Activated CD4-positive, alpha-beta memory T cell treated with anti-CD3 and anti-CD28 coated beads, Interleukin-2, amount 10 ng/mL, durations not matched to agents 7 days and 5 days (primary cell): ENCODE results near the gene INSRR. TPM values are rescaled to one million over a fixed set of nuclear protein-coding genes. Genes with fewer than 3 reads are reported as not detected.
A peak's percentile ranks its signal among the peaks of the same experiment; 100 is the strongest.

Experiments
- CTCF ChIA-PET: fragments of 350-600 bp; sonication (Branson Sonifier 250); formaldehyde crosslinking; loops from one replicate; lab custom pipeline; 2021; ENCODE audit warnings: antibody characterized with exemption, inconsistent platforms; lab: Charles Lee
- POLR2A ChIA-PET: fragments of 350-600 bp; sonication (Branson Sonifier 250); formaldehyde crosslinking; loops from one replicate; lab custom pipeline; 2021; ENCODE audit warnings: antibody characterized with exemption; lab: Charles Lee
- DNase-seq: peaks from one replicate; pipeline ENCODE4 v3.0.0-alpha.2; 2020
- H3K27ac Mint-ChIP-seq: one replicate; pipeline ENCODE4 v1.8.0; 2021; ENCODE audit warnings: mild to moderate bottlenecking, mixed read lengths
- H3K27me3 Mint-ChIP-seq: one replicate; pipeline ENCODE4 v1.8.0; 2021; ENCODE audit warnings: mixed read lengths
- H3K36me3 Mint-ChIP-seq: one replicate; pipeline ENCODE4 v1.8.0; 2021; ENCODE audit warnings: low read depth, mixed read lengths
- H3K4me1 Mint-ChIP-seq: one replicate; pipeline ENCODE4 v1.8.0; 2021; ENCODE audit warnings: mixed read lengths
- H3K4me3 Mint-ChIP-seq: one replicate; pipeline ENCODE4 v1.8.0; 2021; ENCODE audit warnings: mild to moderate bottlenecking, mixed read lengths
- H3K9me3 Mint-ChIP-seq: one replicate; pipeline ENCODE4 v1.8.0; 2021; ENCODE audit warnings: mixed read lengths
- total RNA-seq, 2 experiments: library from RNA; stranded (reverse); gene quantifications; one replicate each; pipeline ENCODE4 v1.2.3, GENCODE V29; 2021

Gene INSRR
- total RNA-seq = under 1 TPM; 0.08 to 0.13 TPM

- ChIA-PET CTCF (interaction anchor here (0.8 to 8.3 kb wide), 23 partner anchors 10 to 175 kb away, joined by 3 to 238 read pairs (median 10); partner anchors contain the start of genes CRABP2, HDGF, ISG20L2 and METTL25B), POLR2A (interaction anchor here (0.9 to 4.9 kb wide), 13 partner anchors 11 to 132 kb away, joined by 3 to 52 read pairs (median 9); partner anchors contain the start of genes ISG20L2, METTL25B, MRPL24 and SH2D2A)
- H3K27ac Mint-ChIP-seq = no peak within 1 kb of the TSS
- H3K36me3 Mint-ChIP-seq = no peaks in the 10 kb centered on the region
- H3K4me3 Mint-ChIP-seq = peak within 1 kb of the TSS; percentile 74
- peaks cover 46% of the 10 kb centered on the region for H3K4me1 Mint-ChIP-seq
- no peaks in the 10 kb centered on the region for H3K9me3 Mint-ChIP-seq
- no peak for DNase-seq
- H3K27me3 Mint-ChIP-seq = peaks cover 74% of the 10 kb centered on the region
Observed at GRCh38 chr1:156858959-156859522, at the start of gene INSRR. Gene INSRR, minus strand, starts transcription at chr1:156859117. Its CDS starts 496 bp downstream, at chr1:156858621.

- Mint-ChIP-seq H3K36me3 (no peaks in the 10 kb centered on the region), H3K4me3 (no peak overlapping the region), H3K27ac (no peak overlapping the region), H3K27me3 (peaks cover 13% of the 10 kb centered on the region), H3K9me3 (no peaks in the 10 kb centered on the region), H3K4me1 (no peaks in the 10 kb centered on the region)
- ChIA-PET CTCF (no interaction called here), POLR2A (no interaction called here)
- no peak for DNase-seq
Observed at GRCh38 chr1:156908541-156908940, 49.6 kb upstream of the INSRR start.

- ChIA-PET POLR2A (no interaction called here), CTCF (no interaction called here)
- Mint-ChIP-seq H3K4me1 (no peaks in the 10 kb centered on the region), H3K36me3 (no peaks in the 10 kb centered on the region), H3K27ac (no peak overlapping the region), H3K9me3 (no peaks in the 10 kb centered on the region), H3K27me3 (peaks cover 12% of the 10 kb centered on the region), H3K4me3 (no peak overlapping the region)
- DNase-seq = no peak
Observed at GRCh38 chr1:156906206-156906906, 47.4 kb upstream of the INSRR start.

GRCh38 chr1:156905651-156906050, 46.7 kb upstream of the INSRR start:
- peaks cover 16% of the 10 kb centered on the region for H3K27me3 Mint-ChIP-seq
- H3K36me3 Mint-ChIP-seq = no peaks in the 10 kb centered on the region
- no peak overlapping the region for H3K4me3 Mint-ChIP-seq
- ChIA-PET CTCF (no interaction called here), POLR2A (no interaction called here)
- H3K4me1 Mint-ChIP-seq = no peaks in the 10 kb centered on the region
- DNase-seq = no peak
- H3K27ac Mint-ChIP-seq = no peak overlapping the region
- no peaks in the 10 kb centered on the region for H3K9me3 Mint-ChIP-seq

- POLR2A ChIA-PET = no interaction called here
- no peaks in the 10 kb centered on the region for H3K9me3 Mint-ChIP-seq
Observed at GRCh38 chr1:156905176-156905575, 46.3 kb upstream of the INSRR start.

GRCh38 chr1:156904187-156904959, 45.5 kb upstream of the INSRR start:
- ChIA-PET POLR2A (no interaction called here), CTCF (no interaction called here)
- Mint-ChIP-seq H3K27ac (no peak overlapping the region), H3K4me3 (no peak overlapping the region), H3K36me3 (no peaks in the 10 kb centered on the region), H3K4me1 (no peaks in the 10 kb centered on the region), H3K9me3 (no peaks in the 10 kb centered on the region), H3K27me3 (peaks cover 16% of the 10 kb centered on the region)
- DNase-seq = no peak

More at GRCh38 chr1:156905176-156905575, 46.3 kb upstream of the INSRR start:
- no peaks in the 10 kb centered on the region for H3K4me1 Mint-ChIP-seq
- CTCF ChIA-PET = no interaction called here
- no peaks in the 10 kb centered on the region for H3K36me3 Mint-ChIP-seq
- no peak for DNase-seq
- H3K27ac Mint-ChIP-seq = no peak overlapping the region
- H3K4me3 Mint-ChIP-seq = no peak overlapping the region
- H3K27me3 Mint-ChIP-seq = peaks cover 16% of the 10 kb centered on the region

- Mint-ChIP-seq H3K27ac (no peak overlapping the region), H3K4me3 (no peak overlapping the region), H3K27me3 (peaks cover 22% of the 10 kb centered on the region), H3K36me3 (no peaks in the 10 kb centered on the region), H3K4me1 (peaks cover 2% of the 10 kb centered on the region), H3K9me3 (no peaks in the 10 kb centered on the region)
- POLR2A ChIA-PET = no interaction called here
- CTCF ChIA-PET = no interaction called here
- DNase-seq = no peak
Observed at GRCh38 chr1:156903328-156904091, 44.6 kb upstream of the INSRR start.

GRCh38 chr1:156901966-156902915, 43.3 kb upstream of the INSRR start:
- H3K4me1 Mint-ChIP-seq = peaks cover 13% of the 10 kb centered on the region
- H3K36me3 Mint-ChIP-seq = no peaks in the 10 kb centered on the region
- peaks cover 31% of the 10 kb centered on the region for H3K27me3 Mint-ChIP-seq
- H3K4me3 Mint-ChIP-seq = no peak overlapping the region
- no peak overlapping the region for H3K27ac Mint-ChIP-seq
- ChIA-PET POLR2A (interaction anchor here (1.2 kb wide), 1 partner anchor 25 kb away, joined by 4 read pairs; no protein-coding TSS in a partner anchor), CTCF (interaction anchor here (1.1 kb wide), 1 partner anchor 60 kb away, joined by 3 read pairs; no protein-coding TSS in a partner anchor)
- no peak for DNase-seq
- H3K9me3 Mint-ChIP-seq = no peaks in the 10 kb centered on the region

GRCh38 chr1:156901590-156901900, 42.6 kb upstream of the INSRR start:
- no peak for DNase-seq
- CTCF ChIA-PET = interaction anchor here (0.9 to 1.1 kb wide), 2 partner anchors 10 to 60 kb away, joined by 3 read pairs; no protein-coding TSS in a partner anchor
- Mint-ChIP-seq H3K27ac (no peak overlapping the region), H3K36me3 (no peaks in the 10 kb centered on the region), H3K4me3 (no peak overlapping the region), H3K4me1 (peaks cover 13% of the 10 kb centered on the region), H3K9me3 (no peaks in the 10 kb centered on the region), H3K27me3 (peaks cover 31% of the 10 kb centered on the region)
- POLR2A ChIA-PET = interaction anchor here (1.2 kb wide), 1 partner anchor 26 kb away, joined by 4 read pairs; no protein-coding TSS in a partner anchor

GRCh38 chr1:156900896-156901589, 42.1 kb upstream of the INSRR start:
- ChIA-PET CTCF (interaction anchor here (0.9 to 1.2 kb wide), 3 partner anchors 10 to 61 kb away, joined by 3 to 4 read pairs (median 3); no protein-coding TSS in a partner anchor), POLR2A (interaction anchor here (1.2 kb wide), 1 partner anchor 27 kb away, joined by 4 read pairs; no protein-coding TSS in a partner anchor)
- Mint-ChIP-seq H3K4me1 (peaks cover 13% of the 10 kb centered on the region), H3K9me3 (no peaks in the 10 kb centered on the region), H3K36me3 (no peaks in the 10 kb centered on the region), H3K27me3 (peaks cover 33% of the 10 kb centered on the region), H3K4me3 (no peak overlapping the region), H3K27ac (no peak overlapping the region)
- no peak for DNase-seq
